HuH-7.5 (cell line): ENCODE results near the gene CRYAA.

ENCODE experiments used
- DNase-seq: peaks from one replicate; pipeline ENCODE4 v3.0.0; 2011; ENCODE audit warnings: low spot score

CRYAA gene

GRCh38 chr21:43203591-43203990 is 34.8 kb downstream of the CRYAA start:
- DNase-seq, result no peak

GRCh38 chr21:43204638-43205037 is 35.8 kb downstream of the CRYAA start:
- DNase-seq, result no peak

GRCh38 chr21:43206231-43207042 is 37.6 kb downstream of the CRYAA start:
- DNase-seq, result no peak

GRCh38 chr21:43207043-43207315 is 38.2 kb downstream of the CRYAA start:
- DNase-seq, result no peak

- DNase-seq, result no peak
These were observed 39.1 kb downstream of the CRYAA start for GRCh38 chr21:43207868-43208267.

GRCh38 chr21:43208561-43209332 is 39.9 kb downstream of the CRYAA start:
- DNase-seq, result no peak

- no peak for DNase-seq
These were observed 41.0 kb downstream of the CRYAA start for GRCh38 chr21:43209575-43210453.

- DNase-seq, result no peak
These were observed 41.8 kb downstream of the CRYAA start for GRCh38 chr21:43210454-43211071.

- DNase-seq, result peak; percentile 79
These were observed 42.4 kb downstream of the CRYAA start for GRCh38 chr21:43211072-43211759.

- DNase-seq, result no peak
These were observed 42.9 kb downstream of the CRYAA start for GRCh38 chr21:43211760-43212115.
